ENCODE results near the gene TEX2.
"Not testable (repeated sequence)": the region's sequence is repeated elsewhere in the genome, so short reads cannot be mapped to it uniquely, and the experiment has no call there.

TEX2 gene

GRCh38 chr17:64213995-64214811, 48.9 kb downstream of the TEX2 start:
- H3K9ac ChIP-seq (ENCODE audit: low read length in 2 of 2), result no peak overlapping the region
- no peaks in the 10 kb centered on the region for H3K27me3 ChIP-seq (ENCODE audit: control insufficient read depth in 1 of 2, insufficient read depth in 2 of 2, low read length in 2 of 2)
- no peak overlapping the region for H3K27ac ChIP-seq (ENCODE audit: low read length)

GRCh38 chr17:64212122-64212521, 50.9 kb downstream of the TEX2 start:
- peaks cover 13% of the 10 kb centered on the region for H3K4me1 ChIP-seq (ENCODE audit: control insufficient read depth, insufficient read depth, low read length)
- H3K36me3 ChIP-seq (ENCODE audit: control insufficient read depth in 2 of 2, insufficient read depth in 2 of 2, low read length in 2 of 2), result peaks cover 8 to 12% of the 10 kb centered on the region in 2 donors
- peak overlapping the region; percentile 42 for H3K27ac ChIP-seq (ENCODE audit: low read length)

More at GRCh38 chr17:64213995-64214811, 48.9 kb downstream of the TEX2 start:
- H3K36me3 ChIP-seq (ENCODE audit: control insufficient read depth in 2 of 2, insufficient read depth in 2 of 2, low read length in 2 of 2), result peaks cover 8 to 12% of the 10 kb centered on the region in 2 donors
- no peak overlapping the region for H3K4me3 ChIP-seq (ENCODE audit: low read length in 2 of 2)
- H3K4me1 ChIP-seq (ENCODE audit: control insufficient read depth, insufficient read depth, low read length), result peaks cover 15% of the 10 kb centered on the region
- H3K9me3 ChIP-seq (ENCODE audit: control insufficient read depth in 2 of 2, low read length in 2 of 2), result no peaks in the 10 kb centered on the region

DNA sequence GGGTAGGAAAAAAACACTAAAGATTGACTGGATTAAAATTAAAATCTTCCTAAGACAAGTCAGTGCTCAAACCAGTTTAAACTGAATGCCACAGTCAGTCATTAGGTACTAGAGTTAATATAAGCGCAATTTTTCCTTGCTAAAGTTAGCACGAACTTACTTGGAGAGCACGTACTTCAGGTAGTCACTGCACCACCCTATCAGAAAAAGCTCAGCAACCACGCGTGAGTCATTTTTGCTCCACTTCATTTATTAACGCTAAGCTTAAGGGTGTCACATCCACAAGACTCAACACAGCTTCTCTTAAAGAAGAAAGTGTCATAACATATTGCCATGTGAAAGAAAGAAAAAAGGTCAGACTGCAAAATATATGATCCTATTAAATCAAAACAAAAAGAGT, 53.1 kb downstream of the TEX2 start:
- Histone ChIP-seq H3K27ac (ENCODE audit: low read length) (no peak overlapping the region), H3K9ac (ENCODE audit: low read length in 2 of 2) (no peak overlapping the region), H3K9me3 (ENCODE audit: control insufficient read depth in 2 of 2, low read length in 2 of 2) (no peaks in the 10 kb centered on the region), H3K4me1 (ENCODE audit: control insufficient read depth, insufficient read depth, low read length) (peaks cover 4% of the 10 kb centered on the region), H3K36me3 (ENCODE audit: control insufficient read depth in 2 of 2, insufficient read depth in 2 of 2, low read length in 2 of 2) (peaks cover 8 to 12% of the 10 kb centered on the region in 2 donors), H3K4me3 (ENCODE audit: low read length in 2 of 2) (no peak overlapping the region), H3K27me3 (ENCODE audit: control insufficient read depth in 1 of 2, insufficient read depth in 2 of 2, low read length in 2 of 2) (no peaks in the 10 kb centered on the region)

More at GRCh38 chr17:64212122-64212521, 50.9 kb downstream of the TEX2 start:
- H3K9ac ChIP-seq (ENCODE audit: low read length in 2 of 2), result no peak overlapping the region
- no peaks in the 10 kb centered on the region for H3K27me3 ChIP-seq (ENCODE audit: control insufficient read depth in 1 of 2, insufficient read depth in 2 of 2, low read length in 2 of 2)
- H3K9me3 ChIP-seq (ENCODE audit: control insufficient read depth in 2 of 2, low read length in 2 of 2), result no peaks in the 10 kb centered on the region
- H3K4me3 ChIP-seq (ENCODE audit: low read length in 2 of 2), result no peak overlapping the region

DNA sequence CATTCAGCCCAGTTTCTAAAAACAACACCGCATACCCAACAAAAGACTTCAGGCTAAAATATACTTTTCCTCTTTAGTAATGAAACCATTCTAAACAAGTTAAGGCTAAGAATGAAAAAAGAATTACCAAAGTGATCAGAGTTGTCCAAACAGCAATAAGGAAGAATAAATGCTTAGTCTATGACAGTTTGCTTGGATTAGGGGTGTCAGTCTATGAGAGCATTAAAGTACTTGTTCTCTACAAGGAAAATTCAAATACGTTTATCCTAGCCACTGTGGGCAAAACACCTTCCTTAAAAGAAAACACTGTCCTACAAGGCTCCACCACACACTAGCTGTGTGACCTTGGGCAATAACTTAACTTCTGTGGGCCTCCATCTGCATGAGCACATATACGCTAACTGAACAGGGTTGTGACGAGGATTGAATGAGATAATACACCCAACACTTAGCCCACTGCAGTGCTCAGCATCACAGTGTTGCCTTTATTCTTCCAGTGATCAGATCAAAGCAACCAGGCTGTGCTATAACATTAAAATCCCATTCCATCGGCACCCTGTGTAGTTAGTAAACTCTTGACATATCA, 53.6 kb downstream of the TEX2 start:
- H3K4me3 ChIP-seq (ENCODE audit: low read length in 2 of 2), result no peak overlapping the region
- no peaks in the 10 kb centered on the region for H3K27me3 ChIP-seq (ENCODE audit: control insufficient read depth in 1 of 2, insufficient read depth in 2 of 2, low read length in 2 of 2)
- peaks cover 8 to 12% of the 10 kb centered on the region in 2 donors for H3K36me3 ChIP-seq (ENCODE audit: control insufficient read depth in 2 of 2, insufficient read depth in 2 of 2, low read length in 2 of 2)
- no peaks in the 10 kb centered on the region for H3K9me3 ChIP-seq (ENCODE audit: control insufficient read depth in 2 of 2, low read length in 2 of 2)
- peaks cover 4% of the 10 kb centered on the region for H3K4me1 ChIP-seq (ENCODE audit: control insufficient read depth, insufficient read depth, low read length)
- no peak overlapping the region for H3K9ac ChIP-seq (ENCODE audit: low read length in 2 of 2)
- no peak overlapping the region for H3K27ac ChIP-seq (ENCODE audit: low read length)

GRCh38 chr17:64208656-64209055, 54.4 kb downstream of the TEX2 start:
- H3K9ac ChIP-seq (ENCODE audit: low read length in 2 of 2), result not testable (repeated sequence)

DNA sequence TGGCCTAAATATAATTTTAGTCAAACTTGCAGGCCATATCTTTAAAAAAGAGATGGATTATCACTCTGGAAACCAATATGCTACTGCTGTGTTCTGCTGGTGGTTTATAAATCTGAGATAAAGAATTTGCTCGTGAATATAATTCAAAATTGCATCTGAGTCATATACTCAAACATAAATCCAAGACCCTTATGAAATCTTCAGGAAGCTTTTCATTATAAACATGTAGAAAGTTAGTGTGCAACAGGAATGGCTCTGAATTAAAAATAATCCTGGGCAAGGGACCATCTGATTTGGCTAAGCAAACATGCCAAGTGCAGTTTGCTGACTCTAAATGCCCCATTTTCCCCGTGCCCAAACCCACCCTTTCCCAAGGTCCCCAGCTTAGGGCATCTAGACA, 57.3 kb downstream of the TEX2 start:
- Histone ChIP-seq H3K36me3 (ENCODE audit: control insufficient read depth in 2 of 2, insufficient read depth in 2 of 2, low read length in 2 of 2) (no peaks in the 10 kb centered on the region), H3K4me1 (ENCODE audit: control insufficient read depth, insufficient read depth, low read length) (no peaks in the 10 kb centered on the region), H3K27me3 (ENCODE audit: control insufficient read depth in 1 of 2, insufficient read depth in 2 of 2, low read length in 2 of 2) (no peaks in the 10 kb centered on the region), H3K9ac (ENCODE audit: low read length in 2 of 2) (no peak overlapping the region), H3K27ac (ENCODE audit: low read length) (no peak overlapping the region), H3K9me3 (ENCODE audit: control insufficient read depth in 2 of 2, low read length in 2 of 2) (no peaks in the 10 kb centered on the region), H3K4me3 (ENCODE audit: low read length in 2 of 2) (no peak overlapping the region)

More at GRCh38 chr17:64208656-64209055, 54.4 kb downstream of the TEX2 start:
- not testable (repeated sequence) for H3K4me3 ChIP-seq (ENCODE audit: low read length in 2 of 2); H3K27me3 ChIP-seq (ENCODE audit: control insufficient read depth in 1 of 2, insufficient read depth in 2 of 2, low read length in 2 of 2); H3K36me3 ChIP-seq (ENCODE audit: control insufficient read depth in 2 of 2, insufficient read depth in 2 of 2, low read length in 2 of 2); H3K27ac ChIP-seq (ENCODE audit: low read length); H3K4me1 ChIP-seq (ENCODE audit: control insufficient read depth, insufficient read depth, low read length); H3K9me3 ChIP-seq (ENCODE audit: control insufficient read depth in 2 of 2, low read length in 2 of 2)

GRCh38 chr17:64203630-64204029, 59.4 kb downstream of the TEX2 start:
- Histone ChIP-seq H3K36me3 (ENCODE audit: control insufficient read depth in 2 of 2, insufficient read depth in 2 of 2, low read length in 2 of 2) (no peaks in the 10 kb centered on the region), H3K4me3 (ENCODE audit: low read length in 2 of 2) (no peak overlapping the region), H3K4me1 (ENCODE audit: control insufficient read depth, insufficient read depth, low read length) (no peaks in the 10 kb centered on the region), H3K9me3 (ENCODE audit: control insufficient read depth in 2 of 2, low read length in 2 of 2) (no peaks in the 10 kb centered on the region), H3K27ac (ENCODE audit: low read length) (no peak overlapping the region), H3K27me3 (ENCODE audit: control insufficient read depth in 1 of 2, insufficient read depth in 2 of 2, low read length in 2 of 2) (no peaks in the 10 kb centered on the region), H3K9ac (ENCODE audit: low read length in 2 of 2) (no peak overlapping the region)

DNA sequence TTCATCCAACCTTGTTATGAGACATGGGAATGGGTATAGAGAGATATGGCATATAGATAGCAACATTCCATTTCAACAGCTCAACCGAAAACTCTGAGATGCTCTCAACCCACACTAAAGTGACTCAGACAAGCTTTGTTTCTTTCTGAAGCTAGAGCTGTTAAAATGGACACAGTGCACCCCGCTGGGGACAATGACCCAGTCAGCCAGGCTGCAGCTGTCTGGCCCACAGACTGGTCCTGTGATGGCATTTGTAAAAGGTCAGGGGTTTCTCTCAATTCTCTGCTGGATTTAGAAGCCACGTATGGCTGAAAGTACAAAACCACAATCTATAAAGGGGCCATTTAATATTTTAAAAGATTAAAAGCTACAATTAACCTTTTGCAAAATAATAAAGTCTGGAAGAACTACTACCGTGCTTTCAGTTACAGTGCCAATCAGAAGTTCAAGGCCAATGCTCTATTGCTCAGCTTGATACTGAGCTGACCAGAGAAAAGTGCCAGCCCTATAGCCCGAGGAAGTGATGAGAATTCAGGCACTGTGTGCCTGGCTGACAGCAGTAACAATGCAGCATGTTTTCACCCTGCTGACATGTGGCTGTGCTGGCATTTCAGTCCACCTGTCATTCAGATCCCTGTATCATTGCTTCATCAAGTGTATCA, 60.2 kb downstream of the TEX2 start:
- no peaks in the 10 kb centered on the region for H3K9me3 ChIP-seq (ENCODE audit: control insufficient read depth in 2 of 2, low read length in 2 of 2)
- no peaks in the 10 kb centered on the region for H3K36me3 ChIP-seq (ENCODE audit: control insufficient read depth in 2 of 2, insufficient read depth in 2 of 2, low read length in 2 of 2)
- no peak overlapping the region for H3K9ac ChIP-seq (ENCODE audit: low read length in 2 of 2)
- H3K27ac ChIP-seq (ENCODE audit: low read length), result no peak overlapping the region
- no peak overlapping the region for H3K4me3 ChIP-seq (ENCODE audit: low read length in 2 of 2)
- H3K4me1 ChIP-seq (ENCODE audit: control insufficient read depth, insufficient read depth, low read length), result no peaks in the 10 kb centered on the region
- H3K27me3 ChIP-seq (ENCODE audit: control insufficient read depth in 1 of 2, insufficient read depth in 2 of 2, low read length in 2 of 2), result no peaks in the 10 kb centered on the region

DNA sequence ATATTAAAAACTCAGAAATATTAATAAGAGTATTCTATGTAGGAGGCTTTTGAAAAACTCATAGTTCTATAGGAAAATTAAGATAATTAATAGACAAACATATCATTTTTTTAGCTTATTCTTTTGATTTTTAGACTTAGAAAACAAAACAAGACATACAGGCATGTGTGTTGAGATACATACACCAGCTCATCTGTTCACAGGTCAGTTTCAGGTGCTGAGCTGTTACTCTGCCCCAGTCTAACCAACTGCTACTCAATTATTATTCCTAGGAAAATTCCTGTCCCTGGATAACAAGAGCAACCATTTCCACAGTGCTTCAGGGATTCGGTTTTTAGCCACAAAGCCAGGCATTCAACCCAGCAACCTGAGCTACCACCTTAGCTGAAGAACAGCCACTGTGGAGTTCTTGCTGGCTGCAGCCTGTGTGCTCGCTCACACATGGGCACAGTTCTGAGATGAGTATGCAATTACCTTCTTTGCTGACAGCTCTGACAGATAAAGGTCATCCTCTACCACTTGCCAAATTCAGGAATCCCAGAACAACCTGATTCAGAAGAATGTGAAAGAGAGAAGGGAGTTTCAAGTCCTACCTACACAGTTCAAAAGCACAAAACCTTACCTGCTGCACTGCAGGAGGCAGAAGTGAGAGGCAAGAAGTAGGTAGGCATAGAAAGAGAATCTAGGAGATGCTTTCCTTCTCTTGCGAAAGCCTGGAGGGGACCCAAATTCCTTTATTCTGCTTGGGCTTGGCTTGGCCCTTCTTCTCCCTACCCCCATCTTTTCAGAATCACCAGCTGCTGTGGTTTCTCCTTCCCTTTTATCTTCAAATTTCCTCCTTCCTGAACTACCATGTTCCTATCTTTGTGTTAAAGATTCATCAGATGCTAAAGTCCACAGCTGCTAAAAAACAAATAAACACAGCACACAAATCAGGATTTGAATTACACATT, 62.7 kb downstream of the TEX2 start:
- no peak overlapping the region for H3K9ac ChIP-seq (ENCODE audit: low read length in 2 of 2)
- peaks cover 0 to 5% of the 10 kb centered on the region in 2 donors for H3K9me3 ChIP-seq (ENCODE audit: control insufficient read depth in 2 of 2, low read length in 2 of 2)
- no peaks in the 10 kb centered on the region for H3K4me1 ChIP-seq (ENCODE audit: control insufficient read depth, insufficient read depth, low read length)
- H3K27me3 ChIP-seq (ENCODE audit: control insufficient read depth in 1 of 2, insufficient read depth in 2 of 2, low read length in 2 of 2), result no peaks in the 10 kb centered on the region
- H3K36me3 ChIP-seq (ENCODE audit: control insufficient read depth in 2 of 2, insufficient read depth in 2 of 2, low read length in 2 of 2), result no peaks in the 10 kb centered on the region
- no peak overlapping the region for H3K27ac ChIP-seq (ENCODE audit: low read length)
- H3K4me3 ChIP-seq (ENCODE audit: low read length in 2 of 2), result no peak overlapping the region
